Loucy (cell line): ENCODE data around the gene C8B.

ENCODE experiments used
- H2AFZ ChIP-seq: fragments of 200-600 bp; sonication (generic); 2 replicates; pipeline ENCODE4 v1.6.0; 2016; ENCODE audit warnings: antibody characterized with exemption, mild to moderate bottlenecking, low read length, moderate library complexity
- H3F3A ChIP-seq: fragments of 200-600 bp; 2 replicates; pipeline ENCODE4 v1.6.0; 2016; ENCODE audit warnings: antibody characterized with exemption, low read depth, mild to moderate bottlenecking
- H3K27me3 ChIP-seq: fragments of 200-600 bp; sonication (generic); 2 replicates; pipeline ENCODE4 v1.6.1; 2014; ENCODE audit warnings: low read length, mild to moderate bottlenecking; ENCODE audit not compliant: insufficient read depth, poor library complexity, severe bottlenecking
- H3K36me3 ChIP-seq: fragments of 200-600 bp; sonication (generic); 2 replicates; pipeline ENCODE4 v1.6.1; 2016; ENCODE audit warnings: low read length; ENCODE audit not compliant: insufficient read depth
- H3K4me1 ChIP-seq: fragments of 200-600 bp; sonication (generic); 2 replicates; pipeline ENCODE4 v1.5.1; 2014; ENCODE audit warnings: low read length, mild to moderate bottlenecking; ENCODE audit not compliant: insufficient read depth, poor library complexity, severe bottlenecking
- H3K4me2 ChIP-seq: fragments of 200-600 bp; sonication (generic); 2 replicates; pipeline ENCODE4 v1.6.0; 2014; ENCODE audit warnings: antibody characterized with exemption, low read length, low read depth, mild to moderate bottlenecking; ENCODE audit not compliant: poor library complexity, severe bottlenecking
- H3K4me3 ChIP-seq: fragments of 200-600 bp; sonication (generic); 2 replicates; pipeline ENCODE4 v1.5.1; 2014; ENCODE audit warnings: low read length, mild to moderate bottlenecking, mixed read lengths; ENCODE audit not compliant: poor library complexity, severe bottlenecking
- H3K79me2 ChIP-seq: fragments of 200-600 bp; sonication (generic); 2 replicates; pipeline ENCODE4 v1.6.1; 2014; ENCODE audit warnings: low read length; ENCODE audit not compliant: insufficient read depth
- H3K9ac ChIP-seq: fragments of 200-600 bp; sonication (generic); 2 replicates; pipeline ENCODE4 v1.6.0; 2014; ENCODE audit warnings: mild to moderate bottlenecking, low read depth, low read length, moderate library complexity; ENCODE audit not compliant: poor library complexity, severe bottlenecking
- H3K9me2 ChIP-seq: fragments of 200-600 bp; sonication (generic); replicated peaks from 2 replicates; pipeline ENCODE4 v1.6.1; 2016; ENCODE audit warnings: low read depth, low read length, mixed read lengths
- H3K9me3 ChIP-seq: fragments of 200-600 bp; sonication (generic); 2 replicates; pipeline ENCODE4 v1.6.1; 2014; ENCODE audit warnings: mild to moderate bottlenecking, antibody characterized with exemption, low read length, low read depth; ENCODE audit not compliant: insufficient read depth
- H4K20me1 ChIP-seq: fragments of 200-600 bp; sonication (generic); 2 replicates; pipeline ENCODE4 v1.6.0; 2014; ENCODE audit warnings: antibody characterized with exemption, low read length, mild to moderate bottlenecking; ENCODE audit not compliant: insufficient read depth, poor library complexity, severe bottlenecking
- CTCF ChIP-seq: fragments of 200-600 bp; sonication (generic); conservative IDR thresholded peaks from 2 replicates; pipeline ENCODE4 v1.5.1; 2014; ENCODE audit warnings: mild to moderate bottlenecking, antibody characterized with exemption, low read length
- EZH2phosphoT487 ChIP-seq: fragments of 200-600 bp; IDR thresholded peaks from 2 replicates; pipeline ENCODE4 v1.6.1; 2018; ENCODE audit warnings: antibody characterized with exemption, mild to moderate bottlenecking, moderate library complexity, borderline replicate concordance

C8B gene

GRCh38 chr1:56912325-56912724 is 53.5 kb downstream of the C8B start:
- H3K79me2 ChIP-seq: no peaks in the 10 kb centered on the region
- no peaks in the 10 kb centered on the region for H4K20me1 ChIP-seq
- H3F3A ChIP-seq: no peaks in the 10 kb centered on the region
- peaks cover 5% of the 10 kb centered on the region for H3K4me1 ChIP-seq
- H3K9me3 ChIP-seq: no peaks in the 10 kb centered on the region
- H3K4me3 ChIP-seq: no peak overlapping the region
- H3K36me3 ChIP-seq: no peaks in the 10 kb centered on the region
- no peaks in the 10 kb centered on the region for H3K9me2 ChIP-seq
- H3K9ac ChIP-seq: no peak overlapping the region
- no peak overlapping the region for H2AFZ ChIP-seq
- no peaks in the 10 kb centered on the region for H3K27me3 ChIP-seq
- TF ChIP-seq EZH2phosphoT487: no peak
- no peak for TF ChIP-seq CTCF
- no peak overlapping the region for H3K4me2 ChIP-seq

GRCh38 chr1:56911098-56911938 is 54.5 kb downstream of the C8B start:
- no peak overlapping the region for H3K9ac ChIP-seq
- H2AFZ ChIP-seq: no peak overlapping the region
- TF ChIP-seq EZH2phosphoT487 (no peak), CTCF (no peak)

GRCh38 chr1:56910441-56910985 is 55.3 kb downstream of the C8B start:
- no peaks in the 10 kb centered on the region for H3K9me3 ChIP-seq
- peaks cover 5% of the 10 kb centered on the region for H3K4me1 ChIP-seq
- H4K20me1 ChIP-seq: no peaks in the 10 kb centered on the region
- H3F3A ChIP-seq: no peaks in the 10 kb centered on the region
- no peak for TF ChIP-seq EZH2phosphoT487
- TF ChIP-seq CTCF: no peak
- H3K36me3 ChIP-seq: no peaks in the 10 kb centered on the region
- no peaks in the 10 kb centered on the region for H3K9me2 ChIP-seq
- no peaks in the 10 kb centered on the region for H3K27me3 ChIP-seq
- H2AFZ ChIP-seq: no peak overlapping the region
- no peak overlapping the region for H3K4me3 ChIP-seq
- H3K9ac ChIP-seq: no peak overlapping the region
- no peak overlapping the region for H3K4me2 ChIP-seq
- no peaks in the 10 kb centered on the region for H3K79me2 ChIP-seq

More at GRCh38 chr1:56911098-56911938, 54.5 kb downstream of the C8B start:
- no peaks in the 10 kb centered on the region for H3K27me3 ChIP-seq
- H3K4me1 ChIP-seq: peaks cover 5% of the 10 kb centered on the region
- H3K4me3 ChIP-seq: no peak overlapping the region
- H3F3A ChIP-seq: no peaks in the 10 kb centered on the region
- H3K4me2 ChIP-seq: no peak overlapping the region
- no peaks in the 10 kb centered on the region for H3K9me3 ChIP-seq
- no peaks in the 10 kb centered on the region for H4K20me1 ChIP-seq
- H3K36me3 ChIP-seq: no peaks in the 10 kb centered on the region
- no peaks in the 10 kb centered on the region for H3K9me2 ChIP-seq
- H3K79me2 ChIP-seq: no peaks in the 10 kb centered on the region
